ENCODE data around the gene VPS37B.
"Not testable (repeated sequence)": the region's sequence is repeated elsewhere in the genome, so short reads cannot be mapped to it uniquely, and the experiment has no call there.

The VPS37B gene

DNA sequence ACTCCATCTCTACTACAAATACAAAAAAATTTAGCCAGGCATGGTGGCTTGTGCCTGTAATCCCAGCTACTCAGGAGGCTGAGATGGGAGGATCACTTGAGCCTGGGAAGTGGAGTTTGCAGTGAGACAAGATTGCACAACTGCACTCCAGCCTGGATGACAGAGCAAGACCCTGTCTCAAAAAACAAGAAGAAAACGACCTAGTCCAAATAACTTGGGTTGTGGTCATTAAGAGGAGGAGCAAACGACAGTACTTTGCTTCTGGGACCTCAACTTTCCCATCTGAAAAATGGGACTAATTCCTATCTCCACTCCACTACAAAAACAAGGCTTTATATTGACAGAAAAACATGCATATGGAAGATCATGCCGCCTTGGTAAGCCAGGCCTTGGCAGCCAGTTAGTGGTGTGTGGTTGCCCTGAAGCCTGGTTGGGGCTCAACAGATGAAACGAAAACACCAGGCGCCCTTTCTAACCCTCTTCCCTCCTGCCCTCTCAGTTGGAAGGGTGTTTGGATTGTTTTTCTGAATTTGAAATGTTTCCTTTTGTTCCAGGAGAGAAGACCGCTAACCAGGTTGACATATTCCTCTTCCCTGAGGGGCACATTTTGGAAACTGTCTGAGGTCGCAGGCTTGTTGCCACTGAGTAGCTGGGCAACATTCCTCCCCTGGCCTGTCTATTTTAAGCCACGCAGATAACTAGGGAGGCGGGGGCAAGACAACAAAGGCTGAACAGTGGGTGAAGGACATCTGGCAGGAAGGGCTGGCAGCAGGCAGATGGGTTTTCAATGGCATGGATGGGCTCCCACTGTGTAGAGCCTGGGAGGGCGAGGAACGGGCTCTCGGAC is 13.7 kb upstream of the VPS37B start:
- DNase-seq: no peak

- DNase-seq: no peak
These were observed 13.0 kb upstream of the VPS37B start for GRCh38 chr12:122908915-122909314.

DNA sequence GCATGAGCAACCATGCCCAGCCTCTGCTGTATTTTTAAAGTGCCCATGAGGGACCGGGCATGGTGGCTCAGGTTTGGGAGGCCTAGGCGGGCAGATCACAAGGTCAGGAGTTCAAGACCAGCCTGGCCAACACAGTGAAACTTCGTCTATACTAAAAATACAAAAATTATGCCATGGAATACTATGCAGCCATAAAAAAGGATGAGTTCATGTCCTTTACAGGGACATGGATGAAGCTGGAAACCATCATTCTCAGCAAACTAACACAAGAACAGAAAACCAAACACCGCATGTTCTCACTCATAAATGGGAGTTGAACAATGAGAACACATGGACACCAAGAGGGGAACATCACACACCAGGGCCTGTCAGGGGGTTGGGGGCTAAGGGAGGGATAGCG is 9.3 kb upstream of the VPS37B start:
- not testable (repeated sequence) for DNase-seq

DNA sequence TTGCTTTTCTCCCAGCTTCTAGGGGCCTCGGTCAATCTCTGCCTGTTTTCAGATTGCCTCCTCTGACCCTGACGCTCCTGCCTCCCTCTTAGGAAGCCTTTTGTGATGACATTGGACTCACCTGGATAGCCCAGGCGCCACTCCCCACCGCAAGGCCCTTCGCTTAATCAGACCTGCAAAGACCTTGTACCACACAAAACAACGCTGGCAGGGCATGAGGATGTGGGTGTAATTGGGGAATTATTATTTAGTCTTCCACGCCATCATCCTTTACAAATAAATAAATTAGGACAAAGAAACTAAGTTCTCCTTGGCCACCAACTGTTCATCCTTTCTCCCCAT is 7.7 kb upstream of the VPS37B start:
- DNase-seq: no peak

GRCh38 chr12:122902854-122903692 is 7.1 kb upstream of the VPS37B start:
- DNase-seq: no peak

GRCh38 chr12:122899887-122900286 is 4.0 kb upstream of the VPS37B start:
- DNase-seq: no peak

GRCh38 chr12:122896662-122897061 is 738 bp upstream of the VPS37B start:
- no peak for DNase-seq

DNA sequence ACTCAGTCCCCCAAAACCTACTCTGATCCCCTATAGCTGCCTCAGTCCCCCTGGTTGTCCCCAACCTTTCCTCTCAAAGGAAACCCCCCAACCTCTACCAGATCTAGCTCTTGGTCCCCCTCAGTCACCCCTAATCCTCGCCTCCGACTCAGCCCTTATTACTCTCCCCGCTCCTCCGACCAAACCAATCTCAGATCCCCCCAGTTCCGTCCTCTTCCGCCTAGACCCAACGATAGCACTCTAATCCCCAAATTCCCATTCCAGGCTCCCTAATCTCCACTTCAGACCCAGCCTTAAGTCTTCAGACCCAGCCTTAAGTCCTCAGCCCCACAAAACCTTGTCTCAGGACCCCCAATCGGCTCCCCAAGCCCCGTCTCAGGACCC is 612 bp downstream of the VPS37B start:
- DNase-seq: no peak

DNA sequence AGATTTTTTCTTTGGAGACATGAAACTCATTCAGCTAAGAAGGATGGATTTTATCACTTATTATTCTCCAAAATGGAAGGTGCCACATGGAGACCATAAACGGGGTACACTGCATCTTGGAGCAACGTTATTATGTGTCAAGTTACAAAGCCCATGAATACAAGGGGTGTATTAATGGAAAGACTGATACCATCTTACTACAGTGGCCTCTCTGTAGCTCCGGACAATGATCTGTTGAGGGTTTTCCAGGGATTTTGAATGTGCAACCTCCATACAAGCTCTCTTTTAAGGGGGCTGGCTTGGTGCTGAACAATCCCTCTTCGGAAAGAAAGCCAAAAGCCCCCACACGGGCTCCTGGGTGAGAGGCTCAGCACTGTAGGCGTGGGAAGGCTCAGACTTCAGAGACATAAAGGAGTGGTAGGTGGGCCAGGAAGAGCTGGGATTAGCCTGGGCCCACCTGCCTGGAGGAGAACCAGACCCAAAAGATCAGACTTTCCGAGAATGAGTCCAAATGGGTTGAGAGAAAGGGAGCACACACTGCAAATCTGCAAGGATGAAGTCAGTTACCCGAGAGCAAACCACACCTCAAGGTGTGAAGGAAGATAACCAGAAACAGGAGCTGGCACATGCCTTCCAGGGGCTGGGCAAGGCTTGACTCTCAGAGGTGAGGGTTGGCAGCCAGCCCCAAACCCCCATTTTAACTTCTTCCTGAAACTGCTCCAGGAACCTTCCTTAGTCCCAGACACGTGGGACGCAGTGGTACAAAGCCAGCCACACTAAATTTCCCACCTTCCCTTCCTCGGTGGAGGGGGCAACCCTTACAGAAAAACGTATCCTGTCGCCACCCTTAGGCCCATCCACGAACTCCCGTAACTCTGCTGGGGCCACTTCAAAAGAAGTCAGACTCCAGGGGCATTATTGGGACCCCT is 1.5 kb downstream of the VPS37B start:
- no peak for DNase-seq

- no peak for DNase-seq
These were observed 2.4 kb downstream of the VPS37B start for GRCh38 chr12:122893208-122894153.

DNA sequence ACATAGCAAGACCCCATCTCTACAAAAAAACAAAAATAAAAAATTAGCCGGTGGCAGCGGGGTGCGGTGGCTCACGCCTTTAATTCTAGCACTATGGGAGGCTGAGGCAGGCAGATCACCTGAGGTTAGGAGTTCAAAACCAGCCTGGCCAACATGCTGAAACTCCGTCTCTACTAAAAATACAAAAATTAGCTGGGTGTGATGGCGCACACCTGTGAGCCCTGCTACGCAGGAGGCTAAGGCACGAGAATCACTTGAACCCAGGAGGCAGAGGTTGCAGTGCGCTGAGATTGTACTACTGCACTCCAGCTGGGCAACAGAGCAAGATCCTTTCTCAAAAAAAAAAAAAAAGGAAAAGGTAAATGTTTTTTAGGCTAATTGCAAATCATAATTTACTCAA is 3.2 kb downstream of the VPS37B start:
- not testable (repeated sequence) for DNase-seq

- no peak for DNase-seq
These were observed 4.0 kb downstream of the VPS37B start for GRCh38 chr12:122891661-122892525.

DNA sequence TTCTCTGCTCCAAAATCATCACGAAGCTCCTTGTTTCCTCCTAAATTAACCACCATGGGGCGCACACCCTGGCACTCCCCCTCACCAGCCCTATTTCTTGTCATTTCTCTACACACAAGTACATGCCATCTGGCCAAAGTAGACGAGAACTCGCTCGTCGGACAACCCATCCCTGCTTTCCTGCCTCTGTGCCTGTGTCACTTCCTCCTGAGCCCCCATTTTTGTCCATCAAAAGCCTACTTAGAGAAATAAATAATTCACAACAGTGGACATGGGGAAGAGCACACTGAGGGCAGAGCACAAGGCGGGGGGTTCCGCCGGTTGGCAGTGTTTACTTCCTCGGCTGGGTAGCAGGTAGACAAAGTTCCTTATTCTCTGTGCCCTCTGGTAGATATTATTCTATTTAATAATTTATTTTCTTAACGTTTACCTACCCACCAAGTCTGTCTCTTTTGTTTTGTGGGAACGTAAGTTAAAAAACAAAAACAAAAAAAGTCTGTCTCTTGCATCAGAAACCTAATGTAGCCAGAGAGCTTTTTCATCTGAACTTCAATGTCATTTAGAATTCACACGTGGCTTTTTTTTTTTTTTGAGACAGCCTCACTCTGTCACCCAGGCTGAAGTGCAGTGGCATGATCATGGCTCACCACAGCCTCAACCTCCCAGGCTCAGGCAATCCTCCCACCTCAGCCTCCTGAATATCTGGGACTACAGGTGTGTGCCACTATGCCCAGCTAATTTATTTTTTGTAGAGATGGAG is 6.0 kb downstream of the VPS37B start:
- DNase-seq: no peak

DNA sequence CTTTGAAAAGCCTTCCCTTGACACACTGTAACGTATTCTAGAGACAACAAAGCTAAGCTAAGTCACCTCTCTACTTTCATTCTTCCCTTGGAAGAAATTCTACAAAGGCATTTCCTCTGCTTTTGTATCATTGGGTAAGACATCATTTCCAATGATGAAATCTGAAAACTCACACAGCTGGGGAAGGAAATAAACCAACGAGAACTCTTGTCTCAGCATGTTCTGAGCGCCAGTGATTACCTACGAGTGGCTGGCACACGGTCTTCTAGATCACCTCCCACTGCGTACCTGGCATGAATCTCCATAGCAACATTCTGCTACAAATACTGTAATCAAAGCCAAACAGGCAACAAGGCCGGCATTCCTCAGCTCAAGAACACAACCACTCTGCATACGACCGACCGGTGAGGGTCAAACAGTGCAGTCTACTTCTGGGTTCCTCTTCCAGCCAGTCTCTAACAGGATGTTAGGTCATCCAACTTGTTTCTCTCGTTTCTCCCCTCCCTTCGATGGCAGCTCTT is 7.6 kb downstream of the VPS37B start:
- peak; percentile 47 for DNase-seq

DNA sequence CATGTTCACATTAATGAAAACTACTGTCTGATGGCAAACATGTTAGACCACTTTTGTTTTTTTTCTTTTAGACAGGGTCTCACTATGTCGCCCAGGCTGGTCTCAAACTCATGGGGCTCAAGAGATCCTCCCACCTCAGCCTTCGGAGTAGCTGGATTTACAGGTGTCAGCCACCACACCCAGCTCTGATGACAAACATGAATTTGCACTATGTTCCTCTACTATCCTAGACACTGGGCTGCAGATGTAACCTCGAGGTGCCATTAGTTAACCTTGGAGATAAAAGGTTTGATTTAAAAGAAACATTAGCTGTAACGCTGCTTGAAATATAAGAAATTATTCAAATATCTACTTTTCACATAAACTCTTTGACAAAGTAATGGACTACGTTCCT is 8.1 kb downstream of the VPS37B start:
- no peak for DNase-seq

GRCh38 chr12:122886851-122887818 is 8.8 kb downstream of the VPS37B start:
- no peak for DNase-seq

- no peak for DNase-seq
These were observed 9.8 kb downstream of the VPS37B start for GRCh38 chr12:122886161-122886560.

DNA sequence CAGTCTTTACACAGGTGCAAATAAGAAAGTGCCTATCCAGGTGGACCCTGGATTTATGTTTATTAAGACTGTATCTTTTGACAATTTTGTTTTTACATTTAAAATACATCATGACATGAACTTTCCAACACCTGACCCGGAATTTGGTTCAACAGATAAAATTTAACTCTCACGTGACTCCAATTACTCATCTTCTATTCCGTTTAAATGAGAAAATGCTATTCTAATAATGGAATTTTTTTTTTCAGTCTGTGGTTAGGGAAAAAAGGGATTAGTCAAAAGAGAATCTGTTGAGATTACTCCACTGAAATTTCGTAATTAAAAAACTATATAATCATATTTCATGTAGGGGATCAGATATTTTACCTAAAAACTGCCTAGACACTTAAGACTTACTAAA is 11.1 kb downstream of the VPS37B start:
- no peak for DNase-seq
